HL-60 (cell line): ENCODE data around the gene TMEM253.

Source experiments
- DNase-seq, 2 experiments: peaks; one replicate each; pipeline ENCODE4 v3.0.0-alpha.2; 2010 to 2020; ENCODE audit warnings: low read depth in 1 of 2, low spot score in 1 of 2
- H3K27ac ChIP-seq: fragments of 250-450 bp; sonication (Bioruptor Pico); replicated peaks from 2 replicates; pipeline ENCODE4 v1.5.1; 2020; ENCODE audit warnings: mild to moderate bottlenecking, moderate library complexity
- H3K27me3 ChIP-seq: fragments of 250-450 bp; sonication (Bioruptor Pico); 2 replicates; pipeline ENCODE4 v1.5.1; 2021; ENCODE audit warnings: mild to moderate bottlenecking, moderate library complexity; ENCODE audit not compliant: insufficient read depth, poor library complexity, severe bottlenecking
- H3K4me3 ChIP-seq: replicated peaks from 2 replicates; pipeline ENCODE4 v1.5.1; 2011; ENCODE audit warnings: mild to moderate bottlenecking, control low read depth, low read length; ENCODE audit not compliant: insufficient read depth
- GABPA ChIP-seq: IDR thresholded peaks from 2 replicates; pipeline ENCODE4 v1.6.1; 2012; ENCODE audit warnings: low read depth
- POLR2AphosphoS5 ChIP-seq: IDR thresholded peaks from 2 replicates; pipeline ENCODE4 v1.6.1; 2012; ENCODE audit warnings: low read depth
- SPI1 ChIP-seq: IDR thresholded peaks from 2 replicates; pipeline ENCODE4 v1.6.1; 2012; ENCODE audit warnings: low read depth, mild to moderate bottlenecking, borderline replicate concordance
- TF ChIP-seq, protein P1 (sequence below): IDR thresholded peaks from one replicate; pipeline ENCODE4 v1.5.1; 2011; ENCODE audit warnings: low read length, control low read depth, inconsistent platforms; ENCODE audit not compliant: insufficient read depth
- TF ChIP-seq, protein P2 (sequence below): IDR thresholded peaks from 2 replicates; pipeline ENCODE4 v1.6.1; 2012; ENCODE audit warnings: low read depth; ENCODE audit not compliant: insufficient replicate concordance

TMEM253 gene

DNA sequence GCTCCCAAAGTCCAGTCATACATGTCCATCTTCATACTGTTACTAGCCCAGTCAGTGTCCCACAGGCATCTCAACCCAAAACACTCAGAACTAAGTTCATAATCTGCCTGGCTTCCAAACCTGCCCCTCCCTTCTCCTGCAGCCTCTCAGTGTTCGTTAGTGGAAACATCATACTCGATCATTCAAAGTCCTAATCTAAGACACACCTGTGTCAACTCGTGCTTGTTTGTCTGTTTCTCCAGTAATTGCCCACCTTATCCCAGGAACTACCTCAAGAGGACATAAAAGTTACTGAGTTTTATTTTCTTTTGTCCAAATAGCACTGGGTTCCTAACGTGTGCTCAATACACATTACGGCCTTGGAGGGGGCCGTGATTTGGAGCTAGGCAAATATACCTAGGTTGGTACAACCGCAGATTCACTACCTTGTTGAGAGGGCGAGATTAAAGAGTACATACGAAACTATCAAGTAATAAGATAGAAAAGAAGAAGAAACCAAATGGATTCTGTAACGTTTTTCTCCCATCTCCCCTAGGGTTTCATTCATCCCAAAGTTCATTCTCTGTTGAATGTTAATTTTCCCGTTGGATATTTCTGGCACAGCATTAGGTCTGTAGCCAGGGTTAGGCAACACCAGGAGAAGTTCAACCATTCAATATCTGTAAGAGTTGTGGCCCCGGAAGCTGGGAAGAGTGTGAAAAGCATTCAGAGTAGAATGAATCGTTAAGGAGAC, 40.1 kb upstream of the TMEM253 start:
- Histone ChIP-seq H3K27me3 (no peaks in the 10 kb centered on the region), H3K27ac (no peak overlapping the region), H3K4me3 (no peak overlapping the region)
- TF ChIP-seq, protein P1, sequence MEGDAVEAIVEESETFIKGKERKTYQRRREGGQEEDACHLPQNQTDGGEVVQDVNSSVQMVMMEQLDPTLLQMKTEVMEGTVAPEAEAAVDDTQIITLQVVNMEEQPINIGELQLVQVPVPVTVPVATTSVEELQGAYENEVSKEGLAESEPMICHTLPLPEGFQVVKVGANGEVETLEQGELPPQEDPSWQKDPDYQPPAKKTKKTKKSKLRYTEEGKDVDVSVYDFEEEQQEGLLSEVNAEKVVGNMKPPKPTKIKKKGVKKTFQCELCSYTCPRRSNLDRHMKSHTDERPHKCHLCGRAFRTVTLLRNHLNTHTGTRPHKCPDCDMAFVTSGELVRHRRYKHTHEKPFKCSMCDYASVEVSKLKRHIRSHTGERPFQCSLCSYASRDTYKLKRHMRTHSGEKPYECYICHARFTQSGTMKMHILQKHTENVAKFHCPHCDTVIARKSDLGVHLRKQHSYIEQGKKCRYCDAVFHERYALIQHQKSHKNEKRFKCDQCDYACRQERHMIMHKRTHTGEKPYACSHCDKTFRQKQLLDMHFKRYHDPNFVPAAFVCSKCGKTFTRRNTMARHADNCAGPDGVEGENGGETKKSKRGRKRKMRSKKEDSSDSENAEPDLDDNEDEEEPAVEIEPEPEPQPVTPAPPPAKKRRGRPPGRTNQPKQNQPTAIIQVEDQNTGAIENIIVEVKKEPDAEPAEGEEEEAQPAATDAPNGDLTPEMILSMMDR = no peak
- no peak for TF ChIP-seq POLR2AphosphoS5
- no peak for TF ChIP-seq GABPA
- TF ChIP-seq, protein P2, sequence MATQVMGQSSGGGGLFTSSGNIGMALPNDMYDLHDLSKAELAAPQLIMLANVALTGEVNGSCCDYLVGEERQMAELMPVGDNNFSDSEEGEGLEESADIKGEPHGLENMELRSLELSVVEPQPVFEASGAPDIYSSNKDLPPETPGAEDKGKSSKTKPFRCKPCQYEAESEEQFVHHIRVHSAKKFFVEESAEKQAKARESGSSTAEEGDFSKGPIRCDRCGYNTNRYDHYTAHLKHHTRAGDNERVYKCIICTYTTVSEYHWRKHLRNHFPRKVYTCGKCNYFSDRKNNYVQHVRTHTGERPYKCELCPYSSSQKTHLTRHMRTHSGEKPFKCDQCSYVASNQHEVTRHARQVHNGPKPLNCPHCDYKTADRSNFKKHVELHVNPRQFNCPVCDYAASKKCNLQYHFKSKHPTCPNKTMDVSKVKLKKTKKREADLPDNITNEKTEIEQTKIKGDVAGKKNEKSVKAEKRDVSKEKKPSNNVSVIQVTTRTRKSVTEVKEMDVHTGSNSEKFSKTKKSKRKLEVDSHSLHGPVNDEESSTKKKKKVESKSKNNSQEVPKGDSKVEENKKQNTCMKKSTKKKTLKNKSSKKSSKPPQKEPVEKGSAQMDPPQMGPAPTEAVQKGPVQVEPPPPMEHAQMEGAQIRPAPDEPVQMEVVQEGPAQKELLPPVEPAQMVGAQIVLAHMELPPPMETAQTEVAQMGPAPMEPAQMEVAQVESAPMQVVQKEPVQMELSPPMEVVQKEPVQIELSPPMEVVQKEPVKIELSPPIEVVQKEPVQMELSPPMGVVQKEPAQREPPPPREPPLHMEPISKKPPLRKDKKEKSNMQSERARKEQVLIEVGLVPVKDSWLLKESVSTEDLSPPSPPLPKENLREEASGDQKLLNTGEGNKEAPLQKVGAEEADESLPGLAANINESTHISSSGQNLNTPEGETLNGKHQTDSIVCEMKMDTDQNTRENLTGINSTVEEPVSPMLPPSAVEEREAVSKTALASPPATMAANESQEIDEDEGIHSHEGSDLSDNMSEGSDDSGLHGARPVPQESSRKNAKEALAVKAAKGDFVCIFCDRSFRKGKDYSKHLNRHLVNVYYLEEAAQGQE = no peak
- no peak for TF ChIP-seq SPI1
- DNase-seq = no peak

DNA sequence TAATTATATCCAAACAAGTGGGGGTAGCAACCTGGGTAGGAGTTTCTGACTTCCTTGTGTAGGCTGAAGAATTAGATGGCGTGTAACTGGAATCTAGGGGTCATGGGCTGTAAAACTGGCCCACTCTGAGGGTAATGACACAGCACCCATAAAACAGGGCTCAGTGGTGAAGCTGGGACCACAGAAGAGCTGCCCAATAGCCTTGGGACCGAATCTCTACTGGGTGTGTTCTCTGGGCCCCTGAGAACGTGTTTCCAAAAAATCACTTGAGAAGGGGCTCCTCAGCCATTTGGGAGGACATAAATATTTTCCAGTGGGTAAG, 39.6 kb upstream of the TMEM253 start:
- Histone ChIP-seq H3K27me3 (no peaks in the 10 kb centered on the region), H3K4me3 (no peak overlapping the region), H3K27ac (no peak overlapping the region)
- TF ChIP-seq SPI1 (no peak), POLR2AphosphoS5 (no peak), GABPA (no peak)
- TF ChIP-seq, protein P1 = no peak
- TF ChIP-seq, protein P2 = no peak
- no peak for DNase-seq

DNA sequence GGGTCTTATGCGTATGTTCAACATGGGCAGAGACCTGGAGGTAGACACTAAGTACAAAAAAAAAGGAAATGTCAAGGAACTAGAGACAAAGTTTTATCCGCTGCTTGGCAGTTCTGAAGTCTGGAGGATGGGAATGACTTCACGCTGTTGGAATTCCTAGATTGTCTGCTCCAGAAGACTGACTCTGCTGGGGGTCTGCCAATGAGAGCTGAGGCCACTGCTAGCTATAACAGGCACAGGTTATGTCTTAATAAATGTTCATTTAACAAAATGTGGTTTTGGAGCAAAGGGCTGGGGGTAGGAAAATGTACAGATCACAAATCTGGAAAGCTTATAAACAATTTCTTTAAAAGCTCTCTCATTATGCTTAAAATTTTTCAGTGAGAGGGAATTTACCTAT, 37.4 kb upstream of the TMEM253 start:
- no peak overlapping the region for H3K27ac ChIP-seq
- no peak overlapping the region for H3K4me3 ChIP-seq
- DNase-seq = no peak
- TF ChIP-seq, protein P1 = no peak
- TF ChIP-seq POLR2AphosphoS5 (no peak), GABPA (no peak), SPI1 (no peak)
- TF ChIP-seq, protein P2 = no peak
- H3K27me3 ChIP-seq = no peaks in the 10 kb centered on the region
